ENCODE measurements around the gene GNG10. TPM values are rescaled to one million over a fixed set of nuclear protein-coding genes. Genes with fewer than 3 reads are reported as not detected.
"Not testable (repeated sequence)": the region's sequence is repeated elsewhere in the genome, so short reads cannot be mapped to it uniquely, and the experiment has no call there.

GNG10 gene
- total RNA-seq, 1 donor from 2014 or later, result 88.4 TPM

DNA sequence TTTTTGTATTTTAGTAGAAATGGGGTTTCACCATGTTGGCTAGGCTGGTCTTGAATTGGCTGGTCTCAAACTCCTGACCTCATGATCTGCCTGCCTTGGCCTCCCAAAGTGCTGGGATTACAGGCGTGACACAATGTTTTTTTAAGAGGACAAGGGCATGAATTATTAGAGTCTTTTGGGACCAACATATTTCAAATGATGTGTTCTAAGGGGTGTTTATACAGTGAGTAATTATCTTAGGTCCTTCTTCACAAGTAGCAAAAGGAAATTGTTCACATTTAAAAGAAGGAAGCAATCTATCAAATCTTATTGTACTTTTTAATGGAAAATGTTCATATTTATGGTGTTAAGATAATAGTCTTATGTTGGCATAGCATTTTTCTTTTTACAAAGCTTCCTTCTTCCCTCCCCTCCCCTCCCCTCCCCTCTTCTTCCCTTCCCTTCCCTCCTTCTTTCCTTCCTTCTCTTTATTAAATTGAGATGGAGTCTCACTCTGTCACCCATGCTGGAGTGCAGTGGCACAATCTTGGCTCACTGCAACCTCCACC is 6.7 kb downstream of the GNG10 start:
- no peak overlapping the region for H3K4me3 ChIP-seq (ENCODE audit: low read depth, low read length)
- no peaks in the 10 kb centered on the region for H3K27me3 ChIP-seq (ENCODE audit: control insufficient read depth, insufficient read depth, low read length)
- DNase-seq (ENCODE audit: low read depth), result no peak
- H3K36me3 ChIP-seq (ENCODE audit: control insufficient read depth, insufficient read depth, low read length), result no peaks in the 10 kb centered on the region
- TF ChIP-seq, protein P1, sequence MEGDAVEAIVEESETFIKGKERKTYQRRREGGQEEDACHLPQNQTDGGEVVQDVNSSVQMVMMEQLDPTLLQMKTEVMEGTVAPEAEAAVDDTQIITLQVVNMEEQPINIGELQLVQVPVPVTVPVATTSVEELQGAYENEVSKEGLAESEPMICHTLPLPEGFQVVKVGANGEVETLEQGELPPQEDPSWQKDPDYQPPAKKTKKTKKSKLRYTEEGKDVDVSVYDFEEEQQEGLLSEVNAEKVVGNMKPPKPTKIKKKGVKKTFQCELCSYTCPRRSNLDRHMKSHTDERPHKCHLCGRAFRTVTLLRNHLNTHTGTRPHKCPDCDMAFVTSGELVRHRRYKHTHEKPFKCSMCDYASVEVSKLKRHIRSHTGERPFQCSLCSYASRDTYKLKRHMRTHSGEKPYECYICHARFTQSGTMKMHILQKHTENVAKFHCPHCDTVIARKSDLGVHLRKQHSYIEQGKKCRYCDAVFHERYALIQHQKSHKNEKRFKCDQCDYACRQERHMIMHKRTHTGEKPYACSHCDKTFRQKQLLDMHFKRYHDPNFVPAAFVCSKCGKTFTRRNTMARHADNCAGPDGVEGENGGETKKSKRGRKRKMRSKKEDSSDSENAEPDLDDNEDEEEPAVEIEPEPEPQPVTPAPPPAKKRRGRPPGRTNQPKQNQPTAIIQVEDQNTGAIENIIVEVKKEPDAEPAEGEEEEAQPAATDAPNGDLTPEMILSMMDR (IDR thresholded peaks at IDR 0.05; ENCODE audit: insufficient read depth, low read length, poor library complexity, severe bottlenecking), result no peak

DNA sequence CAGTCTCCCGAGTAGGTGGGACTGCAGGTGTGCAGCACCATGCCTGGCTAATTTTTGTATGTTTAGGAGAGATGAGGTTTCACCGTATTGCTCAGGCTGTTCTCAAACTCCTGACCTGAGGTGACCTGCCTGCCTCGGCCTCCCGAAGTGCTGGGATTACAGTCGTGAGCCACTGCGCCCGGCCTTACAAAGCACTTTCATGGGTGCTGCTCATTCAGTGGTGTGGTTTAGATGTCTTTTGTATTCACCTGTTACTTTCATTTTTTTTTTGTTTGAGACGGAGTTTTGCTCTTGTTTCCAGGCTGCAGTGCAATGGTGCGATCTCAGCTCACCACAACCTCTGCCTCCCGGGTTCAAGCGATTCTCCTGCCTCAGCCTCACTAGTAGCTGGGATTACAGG is 7.2 kb downstream of the GNG10 start:
- not testable (repeated sequence) for H3K27me3 ChIP-seq (ENCODE audit: control insufficient read depth, insufficient read depth, low read length); H3K36me3 ChIP-seq (ENCODE audit: control insufficient read depth, insufficient read depth, low read length); DNase-seq (ENCODE audit: low read depth); H3K4me3 ChIP-seq (ENCODE audit: low read depth, low read length)

- no peak for DNase-seq (ENCODE audit: low read depth)
- TF ChIP-seq, protein P1 (IDR thresholded peaks at IDR 0.05; ENCODE audit: insufficient read depth, low read length, poor library complexity, severe bottlenecking), result no peak
- no peaks in the 10 kb centered on the region for H3K36me3 ChIP-seq (ENCODE audit: control insufficient read depth, insufficient read depth, low read length)
Observed at GRCh38 chr9:111674319-111674718, 12.9 kb downstream of the GNG10 start.

DNA sequence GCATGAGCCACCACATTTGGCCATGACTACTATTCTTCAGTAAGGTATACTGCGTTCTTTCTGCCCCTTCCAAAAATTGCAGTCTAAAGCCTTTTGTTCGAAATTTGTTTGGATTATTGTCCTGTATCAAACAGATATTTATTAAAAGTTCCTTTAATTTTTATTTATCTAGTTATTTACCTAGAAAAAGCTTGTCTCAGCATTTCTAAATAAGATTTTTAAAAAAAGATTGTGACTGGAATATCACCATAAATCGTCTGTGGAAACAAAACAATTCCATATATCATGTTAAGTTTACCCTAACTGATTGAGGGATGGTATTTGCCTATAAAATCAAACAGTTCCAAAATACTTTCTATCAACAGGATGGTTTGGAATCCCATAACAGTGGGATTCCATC is 14.7 kb downstream of the GNG10 start:
- Histone ChIP-seq H3K27me3 (ENCODE audit: control insufficient read depth, insufficient read depth, low read length) (no peaks in the 10 kb centered on the region), H3K4me3 (ENCODE audit: low read depth, low read length) (no peak overlapping the region), H3K36me3 (ENCODE audit: control insufficient read depth, insufficient read depth, low read length) (no peaks in the 10 kb centered on the region)
- TF ChIP-seq, protein P1 (IDR thresholded peaks at IDR 0.05; ENCODE audit: insufficient read depth, low read length, poor library complexity, severe bottlenecking), result no peak
- no peak for DNase-seq (ENCODE audit: low read depth)

More at GRCh38 chr9:111674319-111674718, 12.9 kb downstream of the GNG10 start:
- Histone ChIP-seq H3K4me3 (ENCODE audit: low read depth, low read length) (no peak overlapping the region), H3K27me3 (ENCODE audit: control insufficient read depth, insufficient read depth, low read length) (no peaks in the 10 kb centered on the region)

DNA sequence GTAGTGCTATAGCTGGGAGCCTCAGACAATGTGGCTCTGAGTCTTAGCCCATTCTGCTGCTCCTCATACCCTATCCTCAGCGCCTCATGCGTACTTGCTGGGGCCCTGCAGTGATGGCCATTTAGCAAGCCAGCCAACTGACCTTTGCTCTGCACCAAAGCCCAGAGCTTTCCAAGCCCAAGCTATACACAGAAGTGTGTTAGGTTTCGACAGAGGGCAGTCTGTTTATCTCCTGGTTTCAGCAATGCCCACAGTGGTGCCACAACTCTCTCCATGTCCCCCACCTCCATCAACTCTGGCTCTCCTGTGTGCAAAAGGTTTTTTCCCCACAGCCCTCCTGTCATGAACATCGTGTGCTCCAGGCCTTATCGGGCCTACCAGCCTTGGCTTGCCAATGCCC is 16.9 kb downstream of the GNG10 start:
- DNase-seq (ENCODE audit: low read depth), result no peak
- Histone ChIP-seq H3K36me3 (ENCODE audit: control insufficient read depth, insufficient read depth, low read length) (no peaks in the 10 kb centered on the region), H3K4me3 (ENCODE audit: low read depth, low read length) (no peak overlapping the region), H3K27me3 (ENCODE audit: control insufficient read depth, insufficient read depth, low read length) (no peaks in the 10 kb centered on the region)
- TF ChIP-seq, protein P1 (IDR thresholded peaks at IDR 0.05; ENCODE audit: insufficient read depth, low read length, poor library complexity, severe bottlenecking), result no peak

DNA sequence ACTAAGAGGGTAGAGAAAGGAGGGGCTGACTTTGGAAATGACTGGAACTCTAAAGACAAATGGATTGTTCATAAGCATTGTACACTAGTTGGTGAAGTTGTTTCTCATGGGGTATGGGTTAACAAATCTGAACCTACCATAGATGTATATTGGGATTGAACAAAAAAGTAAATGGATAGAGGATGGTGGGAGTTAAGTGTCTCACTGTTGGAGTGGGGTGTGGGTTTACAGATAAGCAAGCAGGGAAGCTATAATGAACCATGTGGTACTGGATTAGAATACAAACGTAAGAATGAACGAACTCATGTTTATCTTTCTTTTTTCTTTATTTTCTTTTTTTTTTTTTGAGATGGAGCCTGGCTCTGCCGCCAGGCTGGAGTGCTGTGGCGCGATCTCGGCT is 17.8 kb downstream of the GNG10 start:
- TF ChIP-seq, protein P1 (IDR thresholded peaks at IDR 0.05; ENCODE audit: insufficient read depth, low read length, poor library complexity, severe bottlenecking), result no peak
- no peaks in the 10 kb centered on the region for H3K27me3 ChIP-seq (ENCODE audit: control insufficient read depth, insufficient read depth, low read length)
- no peak for DNase-seq (ENCODE audit: low read depth)

More for the DNA sequence above, 17.8 kb downstream of the GNG10 start:
- no peaks in the 10 kb centered on the region for H3K36me3 ChIP-seq (ENCODE audit: control insufficient read depth, insufficient read depth, low read length)
- H3K4me3 ChIP-seq (ENCODE audit: low read depth, low read length), result no peak overlapping the region
